CD8-positive, alpha-beta memory T cell (primary cell): ENCODE results near the gene OBSCN. TPM values are rescaled to one million over a fixed set of nuclear protein-coding genes. Genes with fewer than 3 reads are reported as not detected.

Source experiments
- CTCF ChIA-PET: fragments of 350-600 bp; sonication (Branson Sonifier 250); formaldehyde crosslinking; loops from one replicate; lab custom pipeline; 2021; ENCODE audit warnings: antibody characterized with exemption; lab: Charles Lee
- POLR2A ChIA-PET: fragments of 350-600 bp; sonication (Branson Sonifier 250); formaldehyde crosslinking; loops from one replicate; lab custom pipeline; 2021; ENCODE audit warnings: antibody characterized with exemption; lab: Charles Lee
- DNase-seq, 5 donors: peaks; one replicate each; pipeline versions ENCODE4 v3.0.0 to v3.0.0-alpha.2; 2020 to 2022; ENCODE audit warnings: mixed read lengths in 1 of 5
- H3K27ac ChIP-seq: one replicate; pipeline ENCODE4 v1.7.0; 2013; ENCODE audit warnings: low read depth, mild to moderate bottlenecking, low read length, moderate library complexity
- H3K27me3 ChIP-seq: 2 replicates; pipeline ENCODE4 v1.7.0; 2013; ENCODE audit warnings: low read length, mild to moderate bottlenecking; ENCODE audit not compliant: insufficient read depth, poor library complexity, severe bottlenecking
- H3K36me3 ChIP-seq: 2 replicates; pipeline ENCODE4 v1.7.0; 2013; ENCODE audit warnings: mild to moderate bottlenecking, low read length, moderate library complexity; ENCODE audit not compliant: insufficient read depth
- H3K4me1 ChIP-seq: 2 replicates; pipeline ENCODE4 v1.7.0; 2013; ENCODE audit warnings: mild to moderate bottlenecking, low read length, moderate library complexity; ENCODE audit not compliant: insufficient read depth
- H3K4me3 ChIP-seq: 2 replicates; pipeline ENCODE4 v1.7.0; 2013; ENCODE audit warnings: mild to moderate bottlenecking, low read length
- H3K9me3 ChIP-seq: 2 replicates; pipeline ENCODE4 v1.7.0; 2013; ENCODE audit warnings: mild to moderate bottlenecking, low read length
- H3K27ac Mint-ChIP-seq, 8 donors: one replicate each; pipeline ENCODE4 v1.8.0; 2020 to 2021; ENCODE audit warnings: mixed read lengths in 8 of 8, mild to moderate bottlenecking in 6 of 8, inconsistent platforms in 3 of 8, moderate library complexity in 3 of 8
- H3K27me3 Mint-ChIP-seq, 2 donors: one replicate each; pipeline ENCODE4 v1.8.0; 2020 to 2021; ENCODE audit warnings: mixed read lengths in 2 of 2, mild to moderate bottlenecking in 1 of 2, moderate library complexity in 1 of 2
- H3K36me3 Mint-ChIP-seq, 3 donors: one replicate each; pipeline ENCODE4 v1.8.0; 2020 to 2021; ENCODE audit warnings: mixed read lengths in 3 of 3, inconsistent platforms in 1 of 3, mild to moderate bottlenecking in 1 of 3
- H3K4me1 Mint-ChIP-seq, 3 donors: one replicate each; pipeline ENCODE4 v1.8.0; 2020 to 2021; ENCODE audit warnings: mixed read lengths in 3 of 3, inconsistent platforms in 1 of 3, mild to moderate bottlenecking in 1 of 3
- H3K4me3 Mint-ChIP-seq, 7 donors: one replicate each; pipeline ENCODE4 v1.8.0; 2020 to 2021; ENCODE audit warnings: mixed read lengths in 7 of 7, mild to moderate bottlenecking in 6 of 7, moderate library complexity in 4 of 7, inconsistent platforms in 2 of 7
- H3K9me3 Mint-ChIP-seq, 5 donors: one replicate each; pipeline ENCODE4 v1.8.0; 2020 to 2022; ENCODE audit warnings: mixed read lengths in 5 of 5, mild to moderate bottlenecking in 3 of 5, moderate library complexity in 2 of 5, inconsistent platforms in 1 of 5
- polyA plus RNA-seq: library from polyadenylated mRNA; unstranded; fragments of 300-500 nt; fragmentation: Illumina TruSeq; gene quantifications from one replicate; pipeline ENCODE4 v1.2.3, GENCODE V29; 2021
- total RNA-seq, 2 experiments: library from RNA; stranded (reverse); gene quantifications; one replicate each; pipeline ENCODE4 v1.2.3, GENCODE V29; 2021

Gene OBSCN
- total and polyA plus RNA-seq, 3 experiments from 2014 or later, result 3.0 to 13.6 (median 10.9) TPM

GRCh38 chr1:228294717-228295116, 86.9 kb downstream of the OBSCN start:
- no peak for DNase-seq
- H3K9me3 ChIP-seq, result no peaks in the 10 kb centered on the region
- no peaks in the 10 kb centered on the region for H3K4me1 ChIP-seq
- peaks cover 16 to 44% (median 31%) of the 10 kb centered on the region in 3 donors for H3K36me3 Mint-ChIP-seq
- peaks cover 0 to 7% (median 4%) of the 10 kb centered on the region in 5 donors for H3K9me3 Mint-ChIP-seq
- no peak overlapping the region for H3K4me3 ChIP-seq
- peaks cover 0 to 6% of the 10 kb centered on the region in 2 donors for H3K27me3 Mint-ChIP-seq
- H3K4me3 Mint-ChIP-seq, result no peak overlapping the region
- H3K27me3 ChIP-seq, result no peaks in the 10 kb centered on the region
- H3K4me1 Mint-ChIP-seq, result no peaks in the 10 kb centered on the region
- ChIA-PET CTCF (no interaction called here), POLR2A (no interaction called here)
- H3K36me3 ChIP-seq, result no peaks in the 10 kb centered on the region
- no peak overlapping the region for H3K27ac Mint-ChIP-seq
- no peak overlapping the region for H3K27ac ChIP-seq

GRCh38 chr1:228295201-228295600, 87.4 kb downstream of the OBSCN start:
- no peak overlapping the region for H3K4me3 Mint-ChIP-seq
- Histone ChIP-seq H3K9me3 (no peaks in the 10 kb centered on the region), H3K4me3 (no peak overlapping the region), H3K4me1 (no peaks in the 10 kb centered on the region), H3K27ac (no peak overlapping the region), H3K36me3 (no peaks in the 10 kb centered on the region), H3K27me3 (no peaks in the 10 kb centered on the region)
- DNase-seq, result no peak
- peaks cover 0 to 6% of the 10 kb centered on the region in 2 donors for H3K27me3 Mint-ChIP-seq
- POLR2A ChIA-PET, result no interaction called here
- H3K36me3 Mint-ChIP-seq, result peaks cover 18 to 46% (median 33%) of the 10 kb centered on the region in 3 donors
- peaks cover 0 to 9% (median 4%) of the 10 kb centered on the region in 5 donors for H3K9me3 Mint-ChIP-seq
- no peak overlapping the region for H3K27ac Mint-ChIP-seq
- no peaks in the 10 kb centered on the region for H3K4me1 Mint-ChIP-seq
- CTCF ChIA-PET, result no interaction called here

- H3K9me3 ChIP-seq, result no peaks in the 10 kb centered on the region
Observed at GRCh38 chr1:228295981-228296380, 88.1 kb downstream of the OBSCN start.

GRCh38 chr1:228297242-228297641, 89.4 kb downstream of the OBSCN start:
- H3K4me3 Mint-ChIP-seq, result no peak overlapping the region
- H3K27me3 Mint-ChIP-seq, result peaks cover 0 to 6% of the 10 kb centered on the region in 2 donors
- peaks cover 6% of the 10 kb centered on the region for H3K36me3 ChIP-seq
- H3K27ac Mint-ChIP-seq, result no peak overlapping the region
- peaks cover 7 to 25% (median 15%) of the 10 kb centered on the region in 5 donors for H3K9me3 Mint-ChIP-seq
- H3K9me3 ChIP-seq, result no peaks in the 10 kb centered on the region
- no peaks in the 10 kb centered on the region for H3K27me3 ChIP-seq
- H3K4me1 ChIP-seq, result no peaks in the 10 kb centered on the region
- peaks cover 26 to 62% (median 50%) of the 10 kb centered on the region in 3 donors for H3K36me3 Mint-ChIP-seq
- H3K4me1 Mint-ChIP-seq, result no peaks in the 10 kb centered on the region
- DNase-seq, result no peak
- POLR2A ChIA-PET, result no interaction called here
- CTCF ChIA-PET, result no interaction called here
- no peak overlapping the region for H3K27ac ChIP-seq
- no peak overlapping the region for H3K4me3 ChIP-seq

More at GRCh38 chr1:228295981-228296380, 88.1 kb downstream of the OBSCN start:
- peaks cover 0 to 6% of the 10 kb centered on the region in 2 donors for H3K27me3 Mint-ChIP-seq
- H3K27ac Mint-ChIP-seq, result no peak overlapping the region
- H3K27me3 ChIP-seq, result no peaks in the 10 kb centered on the region
- peaks cover 0 to 13% (median 8%) of the 10 kb centered on the region in 5 donors for H3K9me3 Mint-ChIP-seq
- H3K4me1 Mint-ChIP-seq, result no peaks in the 10 kb centered on the region
- no peaks in the 10 kb centered on the region for H3K36me3 ChIP-seq
- no peaks in the 10 kb centered on the region for H3K4me1 ChIP-seq
- ChIA-PET CTCF (no interaction called here), POLR2A (no interaction called here)
- no peak overlapping the region for H3K4me3 ChIP-seq
- DNase-seq, result no peak
- peaks cover 22 to 53% (median 39%) of the 10 kb centered on the region in 3 donors for H3K36me3 Mint-ChIP-seq
- no peak overlapping the region for H3K27ac ChIP-seq
- no peak overlapping the region for H3K4me3 Mint-ChIP-seq

- Histone ChIP-seq H3K4me3 (no peak overlapping the region), H3K36me3 (peaks cover 6% of the 10 kb centered on the region), H3K27ac (no peak overlapping the region), H3K27me3 (no peaks in the 10 kb centered on the region), H3K4me1 (no peaks in the 10 kb centered on the region), H3K9me3 (no peaks in the 10 kb centered on the region)
- Mint-ChIP-seq H3K4me1 (no peaks in the 10 kb centered on the region), H3K4me3 (no peak overlapping the region), H3K9me3 (peaks cover 10 to 31% (median 21%) of the 10 kb centered on the region in 5 donors), H3K36me3 (peaks cover 29 to 67% (median 56%) of the 10 kb centered on the region in 3 donors), H3K27me3 (peaks cover 0 to 5% of the 10 kb centered on the region in 2 donors), H3K27ac (peak overlapping the region in 1 of 8 donors; percentile 61)
- ChIA-PET CTCF (no interaction called here), POLR2A (no interaction called here)
- DNase-seq, result no peak
Observed at GRCh38 chr1:228297822-228298221, 90.0 kb downstream of the OBSCN start.

GRCh38 chr1:228298471-228298870, 90.6 kb downstream of the OBSCN start:
- no peak overlapping the region for H3K4me3 ChIP-seq
- no peaks in the 10 kb centered on the region for H3K4me1 ChIP-seq
- H3K36me3 ChIP-seq, result peaks cover 6% of the 10 kb centered on the region
- H3K9me3 ChIP-seq, result no peaks in the 10 kb centered on the region
- DNase-seq, result no peak
- H3K27ac ChIP-seq, result no peak overlapping the region
- H3K36me3 Mint-ChIP-seq, result peaks cover 31 to 68% (median 62%) of the 10 kb centered on the region in 3 donors
- H3K9me3 Mint-ChIP-seq, result peaks cover 10 to 38% (median 28%) of the 10 kb centered on the region in 5 donors
- ChIA-PET CTCF (no interaction called here), POLR2A (no interaction called here)
- H3K4me1 Mint-ChIP-seq, result no peaks in the 10 kb centered on the region
- no peaks in the 10 kb centered on the region for H3K27me3 ChIP-seq
- no peak overlapping the region for H3K27ac Mint-ChIP-seq
- no peak overlapping the region for H3K4me3 Mint-ChIP-seq
- H3K27me3 Mint-ChIP-seq, result peaks cover 0 to 5% of the 10 kb centered on the region in 2 donors

GRCh38 chr1:228299211-228299610, 91.4 kb downstream of the OBSCN start:
- POLR2A ChIA-PET, result no interaction called here
- H3K36me3 Mint-ChIP-seq, result peaks cover 31 to 68% (median 64%) of the 10 kb centered on the region in 3 donors
- H3K4me3 Mint-ChIP-seq, result no peak overlapping the region
- peaks cover 10 to 40% (median 30%) of the 10 kb centered on the region in 5 donors for H3K9me3 Mint-ChIP-seq
- H3K4me3 ChIP-seq, result no peak overlapping the region
- H3K4me1 ChIP-seq, result no peaks in the 10 kb centered on the region
- H3K27me3 ChIP-seq, result no peaks in the 10 kb centered on the region
- no peaks in the 10 kb centered on the region for H3K4me1 Mint-ChIP-seq
- H3K27ac Mint-ChIP-seq, result no peak overlapping the region
- H3K36me3 ChIP-seq, result peaks cover 6% of the 10 kb centered on the region
- no peak for DNase-seq
- CTCF ChIA-PET, result no interaction called here
- H3K9me3 ChIP-seq, result no peaks in the 10 kb centered on the region
- H3K27me3 Mint-ChIP-seq, result peaks cover 0 to 5% of the 10 kb centered on the region in 2 donors
- no peak overlapping the region for H3K27ac ChIP-seq

GRCh38 chr1:228299901-228300300, 92.1 kb downstream of the OBSCN start:
- Histone ChIP-seq H3K4me1 (no peaks in the 10 kb centered on the region), H3K27ac (no peak overlapping the region), H3K27me3 (no peaks in the 10 kb centered on the region), H3K9me3 (no peaks in the 10 kb centered on the region), H3K36me3 (peaks cover 6% of the 10 kb centered on the region), H3K4me3 (no peak overlapping the region)
- H3K4me1 Mint-ChIP-seq, result no peaks in the 10 kb centered on the region
- ChIA-PET CTCF (no interaction called here), POLR2A (no interaction called here)
- DNase-seq, result peak in 1 of 5 donors; percentile 29
- H3K9me3 Mint-ChIP-seq, result peaks cover 10 to 44% (median 32%) of the 10 kb centered on the region in 5 donors
- peaks cover 0 to 3% of the 10 kb centered on the region in 2 donors for H3K27me3 Mint-ChIP-seq
- peak overlapping the region in 1 of 8 donors; percentile 86 for H3K27ac Mint-ChIP-seq
- H3K4me3 Mint-ChIP-seq, result no peak overlapping the region
- H3K36me3 Mint-ChIP-seq, result peaks cover 33 to 70% (median 60%) of the 10 kb centered on the region in 3 donors
